Right lobe of liver (tissue), 4 donors: Measurements from ENCODE around the gene CCNB1.

Experiments used
- POLR2A ChIP-seq: fragments of 450-650 bp; IDR thresholded peaks from one replicate; pipeline ENCODE4 v1.6.1; 2017; ENCODE audit warnings: antibody characterized with exemption, mild to moderate bottlenecking
- TF ChIP-seq, protein P1 (sequence below), 4 donors: fragments of 200-600 bp in 3 of 4; fragments of 450-650 bp in 1 of 4; IDR thresholded peaks; one replicate each; pipeline versions ENCODE4 v1.5.1 to v1.8.0; 2016 to 2022; ENCODE audit warnings: antibody characterized with exemption in 4 of 4, mild to moderate bottlenecking in 2 of 4
- donor health status: DM: no; HTN: no; CAD: no.
- donor health status: DM: no; HTN: no; CAD: no.
- donor health status: DM: no; HTN: yes; CAD: no.

DNA sequence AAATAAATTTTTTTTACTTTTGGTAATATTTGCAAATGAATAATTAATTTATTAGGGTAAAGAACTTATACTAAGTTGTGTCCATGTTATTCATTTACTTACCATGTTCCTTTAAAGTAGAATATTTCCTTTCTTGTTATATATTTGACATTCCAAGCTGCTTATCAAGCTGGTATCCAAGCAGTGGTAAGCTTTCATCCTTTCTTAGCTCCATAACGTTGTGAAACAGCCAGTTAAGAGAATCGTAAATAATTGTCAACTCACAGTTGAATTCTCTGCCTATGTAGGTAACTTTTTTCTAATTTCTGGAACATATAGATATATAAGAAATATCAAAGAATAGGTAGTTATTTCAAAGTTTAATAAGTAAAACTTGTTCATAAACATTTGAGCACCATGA is 36.7 kb upstream of the CCNB1 start:
- TF ChIP-seq, protein P1, sequence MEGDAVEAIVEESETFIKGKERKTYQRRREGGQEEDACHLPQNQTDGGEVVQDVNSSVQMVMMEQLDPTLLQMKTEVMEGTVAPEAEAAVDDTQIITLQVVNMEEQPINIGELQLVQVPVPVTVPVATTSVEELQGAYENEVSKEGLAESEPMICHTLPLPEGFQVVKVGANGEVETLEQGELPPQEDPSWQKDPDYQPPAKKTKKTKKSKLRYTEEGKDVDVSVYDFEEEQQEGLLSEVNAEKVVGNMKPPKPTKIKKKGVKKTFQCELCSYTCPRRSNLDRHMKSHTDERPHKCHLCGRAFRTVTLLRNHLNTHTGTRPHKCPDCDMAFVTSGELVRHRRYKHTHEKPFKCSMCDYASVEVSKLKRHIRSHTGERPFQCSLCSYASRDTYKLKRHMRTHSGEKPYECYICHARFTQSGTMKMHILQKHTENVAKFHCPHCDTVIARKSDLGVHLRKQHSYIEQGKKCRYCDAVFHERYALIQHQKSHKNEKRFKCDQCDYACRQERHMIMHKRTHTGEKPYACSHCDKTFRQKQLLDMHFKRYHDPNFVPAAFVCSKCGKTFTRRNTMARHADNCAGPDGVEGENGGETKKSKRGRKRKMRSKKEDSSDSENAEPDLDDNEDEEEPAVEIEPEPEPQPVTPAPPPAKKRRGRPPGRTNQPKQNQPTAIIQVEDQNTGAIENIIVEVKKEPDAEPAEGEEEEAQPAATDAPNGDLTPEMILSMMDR (IDR thresholded peaks at IDR 0.05), result no peak
- TF ChIP-seq POLR2A, result no peak
